ENCODE results near the gene ACSF3.
"Not testable (repeated sequence)": the region's sequence is repeated elsewhere in the genome, so short reads cannot be mapped to it uniquely, and the experiment has no call there.

ACSF3 gene

GRCh38 chr16:89062389-89063345 is 31.0 kb upstream of the ACSF3 start:
- H3K27me3 Mint-ChIP-seq, result no peaks in the 10 kb centered on the region
- H3K9me3 Mint-ChIP-seq, result no peaks in the 10 kb centered on the region
- ATAC-seq (no peak), DNase-seq (no peak)
- H3K27ac Mint-ChIP-seq, result no peak overlapping the region
- H3K36me3 Mint-ChIP-seq (ENCODE audit: low read depth), result no peaks in the 10 kb centered on the region
- H3K4me3 Mint-ChIP-seq, result no peak overlapping the region
- H3K4me1 Mint-ChIP-seq, result peaks cover 6% of the 10 kb centered on the region

GRCh38 chr16:89063768-89064320 is 29.8 kb upstream of the ACSF3 start:
- H3K4me3 Mint-ChIP-seq, result no peak overlapping the region
- no peaks in the 10 kb centered on the region for H3K9me3 Mint-ChIP-seq
- DNase-seq (no peak), ATAC-seq (no peak)
- no peak overlapping the region for H3K27ac Mint-ChIP-seq
- no peaks in the 10 kb centered on the region for H3K36me3 Mint-ChIP-seq (ENCODE audit: low read depth)
- no peaks in the 10 kb centered on the region for H3K27me3 Mint-ChIP-seq
- H3K4me1 Mint-ChIP-seq, result peaks cover 6% of the 10 kb centered on the region

GRCh38 chr16:89064606-89065457 is 28.8 kb upstream of the ACSF3 start:
- H3K4me1 Mint-ChIP-seq, result peaks cover 6% of the 10 kb centered on the region
- H3K4me3 Mint-ChIP-seq, result no peak overlapping the region
- no peak for ATAC-seq
- H3K9me3 Mint-ChIP-seq, result no peaks in the 10 kb centered on the region
- no peak overlapping the region for H3K27ac Mint-ChIP-seq
- DNase-seq, result no peak
- H3K27me3 Mint-ChIP-seq, result no peaks in the 10 kb centered on the region
- H3K36me3 Mint-ChIP-seq (ENCODE audit: low read depth), result no peaks in the 10 kb centered on the region

GRCh38 chr16:89065458-89065822 is 28.2 kb upstream of the ACSF3 start:
- H3K9me3 Mint-ChIP-seq, result no peaks in the 10 kb centered on the region
- DNase-seq, result no peak
- no peaks in the 10 kb centered on the region for H3K27me3 Mint-ChIP-seq
- H3K27ac Mint-ChIP-seq, result no peak overlapping the region
- peaks cover 2% of the 10 kb centered on the region for H3K4me1 Mint-ChIP-seq
- no peak overlapping the region for H3K4me3 Mint-ChIP-seq
- H3K36me3 Mint-ChIP-seq (ENCODE audit: low read depth), result no peaks in the 10 kb centered on the region
- ATAC-seq, result no peak

GRCh38 chr16:89066721-89067120 is 26.9 kb upstream of the ACSF3 start:
- Mint-ChIP-seq H3K27ac (no peak overlapping the region), H3K27me3 (no peaks in the 10 kb centered on the region), H3K4me3 (no peak overlapping the region), H3K36me3 (ENCODE audit: low read depth) (no peaks in the 10 kb centered on the region), H3K9me3 (no peaks in the 10 kb centered on the region), H3K4me1 (no peaks in the 10 kb centered on the region)
- DNase-seq (no peak), ATAC-seq (no peak)

GRCh38 chr16:89067677-89068443 is 25.8 kb upstream of the ACSF3 start:
- H3K4me1 Mint-ChIP-seq, result no peaks in the 10 kb centered on the region

GRCh38 chr16:89068814-89069616 is 24.6 kb upstream of the ACSF3 start:
- H3K27me3 Mint-ChIP-seq; DNase-seq; H3K9me3 Mint-ChIP-seq; H3K36me3 Mint-ChIP-seq (ENCODE audit: low read depth); H3K4me3 Mint-ChIP-seq; ATAC-seq; H3K4me1 Mint-ChIP-seq; H3K27ac Mint-ChIP-seq: not testable (repeated sequence)

More at GRCh38 chr16:89067677-89068443, 25.8 kb upstream of the ACSF3 start:
- ATAC-seq, result no peak
- H3K9me3 Mint-ChIP-seq, result no peaks in the 10 kb centered on the region
- no peak overlapping the region for H3K27ac Mint-ChIP-seq
- H3K4me3 Mint-ChIP-seq, result no peak overlapping the region
- H3K36me3 Mint-ChIP-seq (ENCODE audit: low read depth), result no peaks in the 10 kb centered on the region
- DNase-seq, result no peak
- H3K27me3 Mint-ChIP-seq, result no peaks in the 10 kb centered on the region

- H3K9me3 Mint-ChIP-seq, result no peaks in the 10 kb centered on the region
- DNase-seq, result no peak
- no peak overlapping the region for H3K27ac Mint-ChIP-seq
- no peak overlapping the region for H3K4me3 Mint-ChIP-seq
- no peaks in the 10 kb centered on the region for H3K4me1 Mint-ChIP-seq
- no peaks in the 10 kb centered on the region for H3K36me3 Mint-ChIP-seq (ENCODE audit: low read depth)
- no peak for ATAC-seq
- no peaks in the 10 kb centered on the region for H3K27me3 Mint-ChIP-seq
Measured at GRCh38 chr16:89069920-89070319, 23.7 kb upstream of the ACSF3 start.

- no peak overlapping the region for H3K27ac Mint-ChIP-seq
- H3K36me3 Mint-ChIP-seq (ENCODE audit: low read depth), result no peaks in the 10 kb centered on the region
- H3K9me3 Mint-ChIP-seq, result peaks cover under 1% of the 10 kb centered on the region
- no peak overlapping the region for H3K4me3 Mint-ChIP-seq
- DNase-seq (no peak), ATAC-seq (no peak)
- no peaks in the 10 kb centered on the region for H3K27me3 Mint-ChIP-seq
- no peaks in the 10 kb centered on the region for H3K4me1 Mint-ChIP-seq
Measured at GRCh38 chr16:89070590-89070989, 23.1 kb upstream of the ACSF3 start.

- no peak for DNase-seq
- Mint-ChIP-seq H3K4me1 (no peaks in the 10 kb centered on the region), H3K36me3 (ENCODE audit: low read depth) (no peaks in the 10 kb centered on the region), H3K27ac (no peak overlapping the region), H3K4me3 (no peak overlapping the region), H3K27me3 (no peaks in the 10 kb centered on the region), H3K9me3 (peaks cover 6% of the 10 kb centered on the region)
- ATAC-seq, result no peak
Measured at GRCh38 chr16:89071686-89072547, 21.7 kb upstream of the ACSF3 start.

GRCh38 chr16:89072548-89073130 is 21.0 kb upstream of the ACSF3 start:
- H3K9me3 Mint-ChIP-seq, result peaks cover 6% of the 10 kb centered on the region
- DNase-seq, result no peak
- no peak overlapping the region for H3K4me3 Mint-ChIP-seq
- H3K27ac Mint-ChIP-seq, result no peak overlapping the region
- H3K4me1 Mint-ChIP-seq, result no peaks in the 10 kb centered on the region
- H3K27me3 Mint-ChIP-seq, result no peaks in the 10 kb centered on the region
- no peaks in the 10 kb centered on the region for H3K36me3 Mint-ChIP-seq (ENCODE audit: low read depth)
- no peak for ATAC-seq

GRCh38 chr16:89073346-89074071 is 20.1 kb upstream of the ACSF3 start:
- no peaks in the 10 kb centered on the region for H3K36me3 Mint-ChIP-seq (ENCODE audit: low read depth)

More at GRCh38 chr16:89073346-89074071, 20.1 kb upstream of the ACSF3 start:
- Mint-ChIP-seq H3K9me3 (peaks cover 6% of the 10 kb centered on the region), H3K4me1 (no peaks in the 10 kb centered on the region), H3K27ac (no peak overlapping the region), H3K4me3 (no peak overlapping the region), H3K27me3 (no peaks in the 10 kb centered on the region)
- no peak for DNase-seq
- no peak for ATAC-seq
